ENCODE results near the gene EIF1. TPM values are rescaled to one million over a fixed set of nuclear protein-coding genes. Genes with fewer than 3 reads are reported as not detected.

Gene EIF1
- total RNA-seq, 1 experiment from 2014 or later, result 1,945 TPM

DNA sequence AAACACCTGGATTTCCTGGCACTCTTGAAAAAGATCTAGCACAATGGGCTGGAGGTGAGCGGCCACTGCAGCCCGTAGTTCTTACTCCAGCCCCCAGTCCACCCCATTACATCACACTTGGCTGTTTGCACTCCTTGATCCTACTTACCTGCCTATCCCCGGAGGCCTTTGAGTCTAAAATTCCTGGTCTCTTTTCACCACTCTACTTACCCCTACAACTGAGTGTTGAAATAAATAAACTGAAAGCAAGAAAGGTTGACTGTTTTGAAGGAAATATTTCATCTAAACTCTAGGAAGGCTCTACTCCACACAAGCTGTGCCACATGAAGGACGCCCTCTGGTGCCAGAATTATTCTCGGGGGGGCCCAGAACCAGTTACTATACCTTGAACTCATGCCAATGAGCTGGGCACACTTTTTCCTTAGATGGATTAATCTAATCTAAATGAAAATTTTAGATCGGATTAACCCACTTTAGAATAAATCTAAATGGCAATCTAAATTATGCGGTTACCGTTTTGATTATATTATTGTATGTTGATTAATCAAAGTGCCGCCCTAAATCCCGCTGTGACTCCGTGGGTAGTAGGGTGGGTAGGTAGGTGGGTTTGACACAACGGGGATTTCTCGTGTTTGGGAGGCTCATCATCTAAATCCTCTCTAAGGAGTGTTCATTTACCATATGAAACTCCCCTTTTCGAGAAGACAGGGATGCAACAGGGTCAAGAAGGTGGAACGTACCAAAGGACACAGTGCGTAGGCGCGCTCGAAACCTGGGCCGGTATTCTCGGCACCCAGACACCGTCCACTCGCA, 651 bp upstream of the EIF1 start:
- TF ChIP-seq, protein P1, sequence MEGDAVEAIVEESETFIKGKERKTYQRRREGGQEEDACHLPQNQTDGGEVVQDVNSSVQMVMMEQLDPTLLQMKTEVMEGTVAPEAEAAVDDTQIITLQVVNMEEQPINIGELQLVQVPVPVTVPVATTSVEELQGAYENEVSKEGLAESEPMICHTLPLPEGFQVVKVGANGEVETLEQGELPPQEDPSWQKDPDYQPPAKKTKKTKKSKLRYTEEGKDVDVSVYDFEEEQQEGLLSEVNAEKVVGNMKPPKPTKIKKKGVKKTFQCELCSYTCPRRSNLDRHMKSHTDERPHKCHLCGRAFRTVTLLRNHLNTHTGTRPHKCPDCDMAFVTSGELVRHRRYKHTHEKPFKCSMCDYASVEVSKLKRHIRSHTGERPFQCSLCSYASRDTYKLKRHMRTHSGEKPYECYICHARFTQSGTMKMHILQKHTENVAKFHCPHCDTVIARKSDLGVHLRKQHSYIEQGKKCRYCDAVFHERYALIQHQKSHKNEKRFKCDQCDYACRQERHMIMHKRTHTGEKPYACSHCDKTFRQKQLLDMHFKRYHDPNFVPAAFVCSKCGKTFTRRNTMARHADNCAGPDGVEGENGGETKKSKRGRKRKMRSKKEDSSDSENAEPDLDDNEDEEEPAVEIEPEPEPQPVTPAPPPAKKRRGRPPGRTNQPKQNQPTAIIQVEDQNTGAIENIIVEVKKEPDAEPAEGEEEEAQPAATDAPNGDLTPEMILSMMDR (IDR thresholded peaks at IDR 0.05; ENCODE audit: unreplicated experiment), result no peak
- no peaks in the 10 kb centered on the region for H3K27me3 Mint-ChIP-seq (ENCODE audit: insufficient read depth, unreplicated experiment)
- BruUV-seq (replicated peaks), result TSS peak; percentile 92
- H3K4me3 Mint-ChIP-seq (ENCODE audit: unreplicated experiment), result peak overlapping the region; percentile 94
- peak overlapping the region; percentile 100 for H3K27ac Mint-ChIP-seq (ENCODE audit: low read depth, unreplicated experiment)
- CTCF ChIA-PET, result interaction anchor here (0.5 to 1.9 kb wide), 15 partner anchors 9 to 1163 kb away, joined by 3 to 11 read pairs (median 3); no protein-coding TSS in a partner anchor
- H3K36me3 Mint-ChIP-seq (ENCODE audit: insufficient read depth, unreplicated experiment), result peaks cover 48% of the 10 kb centered on the region
- peaks cover 6% of the 10 kb centered on the region for H3K4me1 Mint-ChIP-seq (ENCODE audit: insufficient read depth, unreplicated experiment)
- POLR2A ChIA-PET, result interaction anchor here (0.5 to 5.2 kb wide), 75 partner anchors 8 to 1769 kb away, joined by 3 to 136 read pairs (median 4); partner anchors contain the start of genes ACLY, CAVIN1, CNP and DNAJC7
- intact Hi-C loops (cut with micrococcal nuclease), result loop anchor here (1.0 kb wide), 1 partner anchor 9 kb away; no protein-coding TSS in a partner anchor
- DNase-seq (ENCODE audit: unreplicated experiment), result peak; percentile 76
- no peaks in the 10 kb centered on the region for H3K9me3 Mint-ChIP-seq (ENCODE audit: unreplicated experiment)

DNA sequence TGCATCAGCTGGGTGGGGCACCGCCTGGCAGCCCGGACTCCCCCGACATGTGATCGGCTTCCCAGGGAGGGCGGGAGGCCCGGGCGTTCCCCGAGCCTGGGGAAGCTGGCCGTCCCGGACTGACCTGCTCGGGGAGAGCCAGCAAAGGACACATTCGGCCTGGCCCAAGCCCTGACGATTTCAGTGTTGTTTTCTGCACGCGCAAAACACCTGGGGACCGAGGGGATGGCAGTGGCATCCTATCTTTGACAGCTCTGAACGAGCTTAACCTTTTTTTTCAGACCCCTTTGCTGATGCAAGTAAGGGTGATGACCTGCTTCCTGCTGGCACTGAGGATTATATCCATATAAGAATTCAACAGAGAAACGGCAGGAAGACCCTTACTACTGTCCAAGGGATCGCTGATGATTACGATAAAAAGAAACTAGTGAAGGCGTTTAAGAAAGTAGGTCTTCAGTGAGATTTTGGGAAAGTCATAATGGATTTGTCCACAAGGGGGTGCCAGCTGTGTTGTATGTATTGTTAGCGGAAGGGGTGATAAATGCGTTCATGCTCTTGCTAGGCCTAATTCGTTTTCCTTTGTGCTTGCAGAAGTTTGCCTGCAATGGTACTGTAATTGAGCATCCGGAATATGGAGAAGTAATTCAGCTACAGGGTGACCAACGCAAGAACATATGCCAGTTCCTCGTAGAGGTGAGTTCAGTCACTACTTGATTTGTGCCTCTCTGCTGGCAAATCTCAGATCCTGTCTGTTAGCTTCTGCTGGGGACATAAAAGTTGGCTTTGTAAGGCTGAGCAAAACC, 1.0 kb downstream of the EIF1 start:
- peak; percentile 55 for DNase-seq (ENCODE audit: unreplicated experiment)

GRCh38 chr17:41690497-41690896, 1.8 kb downstream of the EIF1 start:
- H3K27me3 Mint-ChIP-seq (ENCODE audit: insufficient read depth, unreplicated experiment), result no peaks in the 10 kb centered on the region
- H3K4me1 Mint-ChIP-seq (ENCODE audit: insufficient read depth, unreplicated experiment), result peaks cover 6% of the 10 kb centered on the region
- peaks cover 72% of the 10 kb centered on the region for H3K36me3 Mint-ChIP-seq (ENCODE audit: insufficient read depth, unreplicated experiment)
- no peak overlapping the region for H3K27ac Mint-ChIP-seq (ENCODE audit: low read depth, unreplicated experiment)
- intact Hi-C loops (cut with micrococcal nuclease), result no loop called here
- peak overlapping the region; percentile 94 for H3K4me3 Mint-ChIP-seq (ENCODE audit: unreplicated experiment)
- ChIA-PET CTCF (interaction anchor here (0.7 to 2.0 kb wide), 6 partner anchors 12 to 802 kb away, joined by 4 to 6 read pairs (median 4); no protein-coding TSS in a partner anchor), POLR2A (interaction anchor here (0.6 to 5.2 kb wide), 19 partner anchors 11 to 872 kb away, joined by 3 to 136 read pairs (median 5); partner anchors contain the start of genes ACLY, HAP1 and JUP)
- TF ChIP-seq, protein P1 (IDR thresholded peaks at IDR 0.05; ENCODE audit: unreplicated experiment), result no peak
- no peak for DNase-seq (ENCODE audit: unreplicated experiment)
- no peaks in the 10 kb centered on the region for H3K9me3 Mint-ChIP-seq (ENCODE audit: unreplicated experiment)
- no TSS peak for BruUV-seq (replicated peaks)

More for the DNA sequence above, 1.0 kb downstream of the EIF1 start:
- BruUV-seq (replicated peaks), result no TSS peak
- Mint-ChIP-seq H3K4me3 (ENCODE audit: unreplicated experiment) (peak overlapping the region; percentile 94), H3K36me3 (ENCODE audit: insufficient read depth, unreplicated experiment) (peaks cover 64% of the 10 kb centered on the region), H3K27ac (ENCODE audit: low read depth, unreplicated experiment) (peak overlapping the region; percentile 100), H3K9me3 (ENCODE audit: unreplicated experiment) (no peaks in the 10 kb centered on the region), H3K4me1 (ENCODE audit: insufficient read depth, unreplicated experiment) (peaks cover 6% of the 10 kb centered on the region), H3K27me3 (ENCODE audit: insufficient read depth, unreplicated experiment) (no peaks in the 10 kb centered on the region)
- ChIA-PET POLR2A (interaction anchor here (0.6 to 5.2 kb wide), 71 partner anchors 9 to 1940 kb away, joined by 3 to 136 read pairs (median 4); partner anchors contain the start of genes ACLY, DNAJC7, FKBP10 and GAST), CTCF (interaction anchor here (0.5 to 2.0 kb wide), 14 partner anchors 10 to 801 kb away, joined by 3 to 11 read pairs (median 4); no protein-coding TSS in a partner anchor)
- TF ChIP-seq, protein P1 (IDR thresholded peaks at IDR 0.05; ENCODE audit: unreplicated experiment), result peak; percentile 69
- intact Hi-C loops (cut with micrococcal nuclease), result no loop called here
